Right atrium auricular region (tissue), 2 donors: ENCODE data around the gene ZZZ3. TPM values are rescaled to one million over a fixed set of nuclear protein-coding genes. Genes with fewer than 3 reads are reported as not detected.
"Not testable (repeated sequence)": the region's sequence is repeated elsewhere in the genome, so short reads cannot be mapped to it uniquely, and the experiment has no call there.

Experiments used
- DNase-seq: peaks from one replicate; pipeline ENCODE4 v3.0.0-alpha.2; 2019; ENCODE audit warnings: low spot score
- H3K27ac ChIP-seq, 2 donors: fragments of 200-600 bp; sonication (generic); 1 replicate in 1 of 2; 2 replicates in 1 of 2; pipeline ENCODE4 v1.5.1; 2016 to 2019
- H3K27me3 ChIP-seq, 2 donors: fragments of 200-600 bp; sonication (generic); one replicate each; pipeline versions ENCODE4 v1.5.1 to v1.6.0; 2017 to 2019
- H3K36me3 ChIP-seq: fragments of 200-600 bp; sonication (generic); one replicate; pipeline ENCODE4 v1.5.1; 2016
- H3K4me1 ChIP-seq, 2 donors: fragments of 200-600 bp; sonication (generic); one replicate each; pipeline versions ENCODE4 v1.5.1 to v1.6.0; 2017 to 2019
- H3K4me3 ChIP-seq, 2 donors: fragments of 200-600 bp; sonication (generic); 1 replicate in 1 of 2; 2 replicates in 1 of 2; pipeline ENCODE4 v1.5.1; 2017 to 2019; ENCODE audit warnings: mild to moderate bottlenecking in 1 of 2, moderate library complexity in 1 of 2
- H3K9me3 ChIP-seq, 2 donors: fragments of 200-600 bp; sonication (generic); one replicate each; pipeline ENCODE4 v1.5.1; 2019
- CTCF ChIP-seq, 2 donors: fragments of 200-600 bp; sonication (generic); IDR thresholded peaks; one replicate each; pipeline ENCODE4 v1.5.1; 2019; ENCODE audit warnings: antibody characterized with exemption in 2 of 2
- total RNA-seq, 2 donors: library from RNA; depleted of rRNA; stranded (reverse); fragments of >200 nt; gene quantifications; one replicate each; pipeline ENCODE4 v1.1.0, GENCODE V29; 2016

Gene ZZZ3
- total RNA-seq, 2 donors from 2014 or later: 24.1 to 27.4 TPM

GRCh38 chr1:77706321-77706720 is 23.9 kb upstream of the ZZZ3 start:
- H3K27ac ChIP-seq: no peak overlapping the region
- no peaks in the 10 kb centered on the region for H3K4me1 ChIP-seq
- H3K4me3 ChIP-seq: no peak overlapping the region
- no peak for TF ChIP-seq CTCF (IDR thresholded peaks at IDR 0.05)
- H3K9me3 ChIP-seq: no peaks in the 10 kb centered on the region
- H3K27me3 ChIP-seq: no peaks in the 10 kb centered on the region
- peaks cover 45% of the 10 kb centered on the region for H3K36me3 ChIP-seq
- no peak for DNase-seq

GRCh38 chr1:77704736-77705135 is 22.3 kb upstream of the ZZZ3 start:
- Histone ChIP-seq H3K9me3 (no peaks in the 10 kb centered on the region), H3K4me3 (no peak overlapping the region), H3K27me3 (no peaks in the 10 kb centered on the region), H3K27ac (no peak overlapping the region), H3K36me3 (peaks cover 37% of the 10 kb centered on the region), H3K4me1 (no peaks in the 10 kb centered on the region)
- no peak for DNase-seq
- no peak for TF ChIP-seq CTCF (IDR thresholded peaks at IDR 0.05)

GRCh38 chr1:77699673-77700072 is 17.2 kb upstream of the ZZZ3 start:
- H3K27me3 ChIP-seq, H3K4me3 ChIP-seq, DNase-seq, H3K9me3 ChIP-seq, H3K27ac ChIP-seq, H3K4me1 ChIP-seq: not testable (repeated sequence)
- peaks cover 21% of the 10 kb centered on the region for H3K36me3 ChIP-seq

- TF ChIP-seq CTCF (IDR thresholded peaks at IDR 0.05): no peak
- H3K36me3 ChIP-seq: peaks cover 29% of the 10 kb centered on the region
- no peak for DNase-seq
These were observed 15.0 kb upstream of the ZZZ3 start for GRCh38 chr1:77697441-77697840.

GRCh38 chr1:77688939-77689338 is 6.5 kb upstream of the ZZZ3 start:
- no peak for TF ChIP-seq CTCF (IDR thresholded peaks at IDR 0.05)
- peaks cover 0 to 12% of the 10 kb centered on the region in 2 donors for H3K4me1 ChIP-seq

More at GRCh38 chr1:77697441-77697840, 15.0 kb upstream of the ZZZ3 start:
- no peaks in the 10 kb centered on the region for H3K4me1 ChIP-seq
- no peak overlapping the region for H3K27ac ChIP-seq
- H3K9me3 ChIP-seq: no peaks in the 10 kb centered on the region
- no peak overlapping the region for H3K4me3 ChIP-seq
- no peaks in the 10 kb centered on the region for H3K27me3 ChIP-seq

GRCh38 chr1:77687519-77687906 is 5.1 kb upstream of the ZZZ3 start:
- no peak for DNase-seq
- Histone ChIP-seq H3K27ac (no peak overlapping the region), H3K36me3 (peaks cover 10% of the 10 kb centered on the region), H3K4me3 (peak overlapping the region; percentile 20 to 26), H3K4me1 (peaks cover 0 to 17% of the 10 kb centered on the region in 2 donors), H3K27me3 (no peaks in the 10 kb centered on the region), H3K9me3 (no peaks in the 10 kb centered on the region)
- no peak for TF ChIP-seq CTCF (IDR thresholded peaks at IDR 0.05)

More at GRCh38 chr1:77688939-77689338, 6.5 kb upstream of the ZZZ3 start:
- Histone ChIP-seq H3K27me3 (no peaks in the 10 kb centered on the region), H3K36me3 (peaks cover 17% of the 10 kb centered on the region), H3K27ac (no peak overlapping the region), H3K9me3 (no peaks in the 10 kb centered on the region), H3K4me3 (no peak overlapping the region)
- DNase-seq: no peak
